Measurements from ENCODE around the gene TBX19.

- no peak for TF ChIP-seq CTCF (IDR thresholded peaks at IDR 0.05; ENCODE audit: low read depth, low read length, poor library complexity, severe bottlenecking)
- no peak for TF ChIP-seq EZH2phosphoT487 (IDR thresholded peaks at IDR 0.05; ENCODE audit: borderline replicate concordance, low read length)
These were observed 37.5 kb upstream of the TBX19 start for GRCh38 chr1:168243198-168243597.

Data from DOHH2 (cell line).